ENCODE results near the gene ULK4.

The ULK4 gene

GRCh38 chr3:41419809-41420208 is 542.1 kb downstream of the ULK4 start:
- DNase-seq = no peak

- no peak for DNase-seq
These were observed 542.8 kb downstream of the ULK4 start for GRCh38 chr3:41418961-41419691.

- DNase-seq = no peak
These were observed 544.3 kb downstream of the ULK4 start for GRCh38 chr3:41417574-41417973.

- DNase-seq = no peak
These were observed 550.8 kb downstream of the ULK4 start for GRCh38 chr3:41411065-41411464.

GRCh38 chr3:41405466-41405865 is 556.4 kb downstream of the ULK4 start:
- DNase-seq = no peak

- DNase-seq = no peak
These were observed 557.3 kb downstream of the ULK4 start for GRCh38 chr3:41404582-41404981.

DNA sequence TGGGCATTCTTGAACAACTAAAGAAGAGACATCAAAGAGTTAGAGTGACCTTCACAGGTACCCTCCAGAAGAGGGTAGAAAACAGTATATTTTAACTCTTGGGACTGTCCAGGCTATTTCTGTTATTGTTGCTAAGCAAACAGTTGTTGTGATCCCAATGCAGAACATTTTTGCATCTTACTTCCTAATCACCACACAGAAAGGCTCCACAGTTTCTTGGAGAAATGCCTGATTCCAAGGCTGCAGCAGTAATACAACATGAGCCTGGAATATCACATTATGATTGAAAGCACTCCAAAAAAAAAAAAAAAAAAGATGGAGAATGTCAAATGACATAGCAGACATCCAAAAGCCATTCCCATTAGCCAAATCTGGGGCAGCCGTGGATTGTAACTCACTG is 567.0 kb downstream of the ULK4 start:
- no peak for DNase-seq

DNA sequence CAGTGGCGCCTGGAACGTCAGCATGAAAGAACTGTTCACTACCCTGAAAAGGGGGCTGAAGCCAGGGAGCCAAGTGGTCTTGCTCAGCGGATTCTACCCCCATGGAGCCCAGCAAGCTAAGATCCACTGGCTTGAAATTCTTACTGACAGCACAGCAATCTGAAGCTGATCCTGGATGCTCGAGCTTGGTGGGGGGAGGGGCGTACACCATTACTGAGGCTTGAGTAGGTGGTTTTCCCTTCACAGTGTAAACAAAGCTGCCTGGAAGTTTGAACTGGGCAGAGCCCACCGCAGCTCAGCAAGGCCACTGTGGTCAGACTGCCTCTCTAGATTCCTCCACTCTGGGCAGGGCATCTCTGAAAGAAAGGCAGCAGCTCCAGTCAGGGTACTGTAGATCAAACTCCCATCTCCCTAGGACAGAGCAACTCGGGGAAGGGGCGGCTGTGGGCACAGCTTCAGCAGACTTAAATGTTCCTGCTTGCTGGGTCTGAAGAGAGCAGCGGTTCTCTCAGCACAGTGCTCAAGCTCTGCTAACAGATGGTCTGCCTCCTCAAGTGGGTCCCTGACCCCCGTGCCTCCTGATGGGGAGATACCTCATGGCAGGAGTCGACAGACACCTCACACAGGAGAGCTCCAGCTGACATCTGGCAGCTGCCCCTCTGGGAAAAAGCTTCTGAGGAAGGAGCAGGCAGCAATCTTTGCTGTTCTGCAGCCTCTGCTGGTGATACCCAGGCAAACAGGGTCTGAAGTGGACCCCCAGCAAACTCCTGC is 591.0 kb downstream of the ULK4 start:
- DNase-seq = peak; percentile 42

DNA sequence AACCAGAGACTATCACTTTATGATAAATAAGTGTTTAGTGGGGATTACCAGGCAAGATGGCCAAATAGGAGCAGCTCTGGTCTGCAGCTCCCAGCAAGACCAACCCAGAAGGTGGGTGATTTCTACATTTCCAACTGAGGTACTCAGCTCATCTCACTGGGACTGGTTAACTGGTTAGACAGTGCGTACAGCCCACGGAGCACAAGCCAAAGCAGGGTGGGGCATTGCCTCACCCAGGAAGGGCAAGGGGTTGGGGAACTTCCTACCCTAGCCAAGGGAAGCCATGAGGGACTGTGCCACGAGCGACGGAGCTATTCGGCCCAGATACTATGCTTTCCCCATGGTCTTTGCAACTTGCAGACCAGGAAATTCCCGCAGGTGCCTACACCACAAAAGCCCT is 591.6 kb downstream of the ULK4 start:
- no peak for DNase-seq

DNA sequence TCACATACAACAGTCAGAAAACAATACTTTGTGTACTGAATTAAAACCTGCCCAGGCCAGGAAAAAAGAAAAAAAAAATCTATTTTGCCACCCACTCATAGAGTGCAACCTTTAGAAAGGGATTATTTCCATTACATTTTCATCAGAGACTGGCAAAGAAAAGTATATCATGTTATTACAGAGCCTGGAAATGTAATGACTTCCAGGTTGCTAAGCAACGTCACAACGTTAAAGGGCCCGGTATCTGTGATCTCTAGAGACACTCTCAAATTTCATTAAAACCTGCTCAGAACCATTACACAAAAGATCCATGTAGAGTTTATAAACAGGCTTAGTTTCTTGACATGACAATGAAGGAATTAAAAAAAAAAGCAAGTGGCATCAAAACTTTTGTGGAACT is 592.1 kb downstream of the ULK4 start:
- DNase-seq = no peak

- no peak for DNase-seq
These were observed 595.9 kb downstream of the ULK4 start for GRCh38 chr3:41365973-41366372.

DNA sequence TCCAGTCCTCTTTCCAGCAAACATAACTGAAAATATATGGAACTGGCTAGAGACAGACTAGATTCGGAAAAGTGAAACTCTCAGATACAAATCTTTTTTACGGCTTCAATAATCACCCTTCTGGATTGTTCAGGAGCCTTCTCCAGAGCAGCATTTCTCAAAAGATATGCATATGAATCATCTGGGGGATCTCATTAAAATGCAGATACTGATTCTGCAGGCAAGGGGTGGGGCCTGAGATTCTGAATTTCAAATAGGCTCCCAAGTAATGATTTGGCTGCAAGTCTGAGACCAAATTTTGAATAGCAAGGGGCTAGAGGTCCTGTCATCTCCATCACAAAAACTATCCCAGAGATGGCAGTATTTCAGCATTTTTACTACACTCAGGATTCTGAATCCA is 597.2 kb downstream of the ULK4 start:
- DNase-seq = no peak

- no peak for DNase-seq
These were observed 597.9 kb downstream of the ULK4 start for GRCh38 chr3:41363830-41364523.

GRCh38 chr3:41362638-41363559 is 599.0 kb downstream of the ULK4 start:
- no peak for DNase-seq

DNA sequence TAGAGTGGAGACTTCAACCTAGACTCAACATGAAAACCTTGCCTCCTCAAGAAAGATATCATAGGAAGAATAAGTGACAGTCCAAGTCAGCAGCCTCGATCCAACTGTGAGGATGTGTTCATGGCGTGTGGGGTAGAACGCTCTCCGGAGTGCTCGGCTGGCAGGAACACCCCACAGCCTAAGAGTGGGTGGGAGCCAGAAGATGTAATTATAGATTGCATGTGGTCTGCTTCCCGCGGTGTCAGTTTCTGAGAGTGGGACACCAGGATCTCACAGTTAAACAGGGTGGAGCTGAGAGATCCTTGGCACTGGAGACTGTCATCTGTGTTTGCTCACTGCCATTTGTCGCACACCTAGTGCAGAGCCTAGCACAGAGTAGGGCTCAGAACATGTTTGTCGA is 604.6 kb downstream of the ULK4 start:
- peak; percentile 34 for DNase-seq

DNA sequence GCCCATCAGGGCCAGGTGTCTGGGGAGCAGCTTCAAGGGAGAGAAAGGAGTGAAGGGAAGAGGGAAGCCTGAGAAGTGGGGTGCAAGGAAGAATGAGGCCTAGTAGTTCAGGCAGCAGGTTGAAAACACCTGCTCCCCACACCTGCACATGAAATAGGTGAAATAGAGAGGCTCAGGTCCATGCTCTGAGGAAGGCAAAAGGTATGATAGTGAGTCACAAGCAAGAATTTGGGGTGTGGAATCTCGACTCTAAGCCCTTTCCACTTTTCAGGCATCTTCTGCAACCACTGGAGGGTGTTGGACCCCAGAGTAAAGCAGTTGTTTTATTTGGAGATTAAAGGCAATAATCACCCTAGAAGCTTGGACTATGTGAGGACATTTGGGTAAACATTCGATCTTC is 605.1 kb downstream of the ULK4 start:
- DNase-seq = no peak

DNA sequence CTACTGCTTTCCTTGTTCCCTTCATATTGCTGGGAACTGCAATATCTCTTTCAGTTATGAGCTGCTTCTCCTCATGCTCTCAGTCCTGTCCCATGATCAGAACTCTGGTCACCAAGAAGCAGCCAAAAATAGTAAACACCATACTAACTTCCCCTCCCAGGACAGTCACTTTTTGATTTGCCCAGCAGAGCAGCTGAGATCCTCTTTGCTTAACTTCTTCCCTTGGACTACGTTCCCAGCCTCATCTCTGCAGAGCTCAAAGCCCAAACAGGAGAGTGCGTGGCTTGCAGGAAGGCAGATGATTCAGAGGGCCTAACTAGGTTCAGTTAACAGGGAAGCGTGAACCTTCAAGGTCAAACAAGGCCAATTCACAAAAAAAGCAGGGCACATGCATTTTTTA is 609.4 kb downstream of the ULK4 start:
- DNase-seq = no peak

DNA sequence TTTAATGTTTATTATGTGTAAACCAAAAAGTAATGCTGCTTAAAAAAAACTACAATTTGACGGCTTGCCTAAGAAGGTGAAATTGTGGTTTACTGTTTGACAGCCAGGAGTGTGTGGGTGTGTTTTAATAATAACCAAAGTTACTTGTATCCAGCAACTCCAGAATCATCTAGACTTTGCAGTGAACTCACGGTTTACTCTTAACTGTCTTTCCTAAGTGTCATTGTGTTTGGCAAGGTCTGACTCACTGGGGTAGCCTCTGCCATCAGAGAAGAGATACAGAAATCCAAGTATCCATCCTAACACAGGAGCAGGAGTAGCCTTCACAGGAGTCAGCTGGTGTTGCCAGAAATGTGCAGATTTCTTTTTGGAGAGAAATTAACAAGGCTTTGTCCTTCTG is 611.5 kb downstream of the ULK4 start:
- no peak for DNase-seq

DNA sequence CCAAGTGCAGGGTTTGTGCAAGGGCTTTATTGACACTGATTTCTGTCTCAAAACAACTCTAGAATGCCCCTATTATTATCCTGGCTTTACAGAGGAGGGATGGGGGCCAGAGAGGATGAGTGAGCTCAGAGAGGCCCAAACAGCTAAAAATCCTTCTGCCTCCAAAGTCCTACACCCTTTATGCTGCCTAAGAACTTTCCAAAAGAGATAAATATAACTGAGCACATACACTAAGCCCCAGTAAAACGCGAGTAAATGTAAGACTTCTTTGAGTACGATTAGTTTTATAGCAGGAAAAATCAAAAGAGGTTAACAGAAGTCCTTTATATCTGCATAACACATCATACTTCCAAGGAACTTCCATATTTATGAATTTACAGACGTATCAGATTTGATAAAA is 613.5 kb downstream of the ULK4 start:
- DNase-seq = no peak

GRCh38 chr3:41346698-41347270 is 615.1 kb downstream of the ULK4 start:
- no peak for DNase-seq

GRCh38 chr3:41345788-41346187 is 616.1 kb downstream of the ULK4 start:
- no peak for DNase-seq

GRCh38 chr3:41339758-41340157 is 622.1 kb downstream of the ULK4 start:
- no peak for DNase-seq
